Astrocyte (in vitro differentiated cells and primary cell): Measurements from ENCODE around the gene PRKCA.

ENCODE experiments used
- EZH2 ChIP-seq: IDR thresholded peaks from 2 replicates; pipeline ENCODE4 v1.6.1; 2012; ENCODE audit warnings: mild to moderate bottlenecking, low read length, inconsistent platforms; ENCODE audit not compliant: insufficient read depth
- TF ChIP-seq, protein P1 (sequence below): IDR thresholded peaks from 2 replicates; pipeline ENCODE4 v1.5.1; 2011; ENCODE audit warnings: low read depth, mild to moderate bottlenecking, inconsistent platforms, low read length, moderate library complexity; ENCODE audit not compliant: insufficient read depth

- TF ChIP-seq, protein P1, sequence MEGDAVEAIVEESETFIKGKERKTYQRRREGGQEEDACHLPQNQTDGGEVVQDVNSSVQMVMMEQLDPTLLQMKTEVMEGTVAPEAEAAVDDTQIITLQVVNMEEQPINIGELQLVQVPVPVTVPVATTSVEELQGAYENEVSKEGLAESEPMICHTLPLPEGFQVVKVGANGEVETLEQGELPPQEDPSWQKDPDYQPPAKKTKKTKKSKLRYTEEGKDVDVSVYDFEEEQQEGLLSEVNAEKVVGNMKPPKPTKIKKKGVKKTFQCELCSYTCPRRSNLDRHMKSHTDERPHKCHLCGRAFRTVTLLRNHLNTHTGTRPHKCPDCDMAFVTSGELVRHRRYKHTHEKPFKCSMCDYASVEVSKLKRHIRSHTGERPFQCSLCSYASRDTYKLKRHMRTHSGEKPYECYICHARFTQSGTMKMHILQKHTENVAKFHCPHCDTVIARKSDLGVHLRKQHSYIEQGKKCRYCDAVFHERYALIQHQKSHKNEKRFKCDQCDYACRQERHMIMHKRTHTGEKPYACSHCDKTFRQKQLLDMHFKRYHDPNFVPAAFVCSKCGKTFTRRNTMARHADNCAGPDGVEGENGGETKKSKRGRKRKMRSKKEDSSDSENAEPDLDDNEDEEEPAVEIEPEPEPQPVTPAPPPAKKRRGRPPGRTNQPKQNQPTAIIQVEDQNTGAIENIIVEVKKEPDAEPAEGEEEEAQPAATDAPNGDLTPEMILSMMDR, result no peak
- TF ChIP-seq EZH2, result no peak
These were observed 282.5 kb downstream of the PRKCA start for GRCh38 chr17:66584927-66585326.
